HL-60 (cell line): ENCODE measurements around the gene MMP3.

Source experiments
- POLR2AphosphoS5 ChIP-seq: IDR thresholded peaks from 2 replicates; pipeline ENCODE4 v1.6.1; 2012; ENCODE audit warnings: low read depth
- TF ChIP-seq, protein P1 (sequence below): IDR thresholded peaks from one replicate; pipeline ENCODE4 v1.5.1; 2011; ENCODE audit warnings: low read length, control low read depth, inconsistent platforms; ENCODE audit not compliant: insufficient read depth

DNA sequence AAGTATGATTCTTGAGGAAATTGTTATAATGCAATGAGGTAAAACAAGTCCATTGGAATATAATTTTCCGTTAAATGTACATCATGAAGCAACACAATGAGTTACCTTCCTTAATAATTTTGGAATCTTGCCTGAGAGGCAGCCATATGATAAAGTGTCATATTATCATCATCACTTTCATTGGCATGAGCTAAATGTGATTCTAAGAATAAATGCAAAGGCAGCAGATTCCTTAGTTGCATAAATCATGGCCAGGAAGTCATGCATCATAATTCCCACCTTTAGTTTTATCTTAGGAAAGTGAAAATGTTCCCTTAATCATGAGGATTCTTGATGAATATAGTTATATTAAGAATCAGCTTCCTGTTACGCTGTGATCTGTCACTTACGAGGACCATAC lies 31.2 kb downstream of the MMP3 start:
- TF ChIP-seq, protein P1, sequence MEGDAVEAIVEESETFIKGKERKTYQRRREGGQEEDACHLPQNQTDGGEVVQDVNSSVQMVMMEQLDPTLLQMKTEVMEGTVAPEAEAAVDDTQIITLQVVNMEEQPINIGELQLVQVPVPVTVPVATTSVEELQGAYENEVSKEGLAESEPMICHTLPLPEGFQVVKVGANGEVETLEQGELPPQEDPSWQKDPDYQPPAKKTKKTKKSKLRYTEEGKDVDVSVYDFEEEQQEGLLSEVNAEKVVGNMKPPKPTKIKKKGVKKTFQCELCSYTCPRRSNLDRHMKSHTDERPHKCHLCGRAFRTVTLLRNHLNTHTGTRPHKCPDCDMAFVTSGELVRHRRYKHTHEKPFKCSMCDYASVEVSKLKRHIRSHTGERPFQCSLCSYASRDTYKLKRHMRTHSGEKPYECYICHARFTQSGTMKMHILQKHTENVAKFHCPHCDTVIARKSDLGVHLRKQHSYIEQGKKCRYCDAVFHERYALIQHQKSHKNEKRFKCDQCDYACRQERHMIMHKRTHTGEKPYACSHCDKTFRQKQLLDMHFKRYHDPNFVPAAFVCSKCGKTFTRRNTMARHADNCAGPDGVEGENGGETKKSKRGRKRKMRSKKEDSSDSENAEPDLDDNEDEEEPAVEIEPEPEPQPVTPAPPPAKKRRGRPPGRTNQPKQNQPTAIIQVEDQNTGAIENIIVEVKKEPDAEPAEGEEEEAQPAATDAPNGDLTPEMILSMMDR, result no peak
- no peak for TF ChIP-seq POLR2AphosphoS5
